A549 (cell line): ENCODE measurements around the gene RAPGEF6. TPM values are rescaled to one million over a fixed set of nuclear protein-coding genes. Genes with fewer than 3 reads are reported as not detected.
A peak's percentile ranks its signal among the peaks of the same experiment; 100 is the strongest.
"Not testable (repeated sequence)": the region's sequence is repeated elsewhere in the genome, so short reads cannot be mapped to it uniquely, and the experiment has no call there.

ENCODE experiments used
- ATAC-seq, 2 experiments: fragments of 200-7000 bp in 1 of 2; fragments of >200 bp in 1 of 2; cut with Nextera tagmentation in 1 of 2; cut with Tn5 transposase in 1 of 2; 3 replicates each; pipeline versions ENCODE4 v1.8.0 to v1.9.1; 2018 to 2020; ENCODE audit warnings: mild to moderate bottlenecking in 1 of 2, moderate library complexity in 1 of 2
- CTCF ChIA-PET: fragments of 300-600 bp; sonication (Branson Sonifier 250); formaldehyde crosslinking; extraction: SDS; loops from one replicate; lab custom pipeline; 2021; ENCODE audit warnings: antibody characterized with exemption, inconsistent platforms; lab: Yijun Ruan, JAX
- POLR2A ChIA-PET: fragments of 350-600 bp; formaldehyde crosslinking; extraction: SDS; loops from one replicate; lab custom pipeline; 2021; ENCODE audit warnings: antibody characterized with exemption, inconsistent platforms; lab: Yijun Ruan, JAX
- DNase-seq, 2 experiments: peaks; one replicate each; pipeline versions ENCODE4 v3.0.0 to v3.0.0-alpha.2; 2011 to 2016; ENCODE audit warnings: low read depth in 1 of 2, low spot score in 1 of 2
- FAIRE-seq: peaks from 2 replicates; lab custom pipeline; 2011; peaks lifted over from hg19 to GRCh38; lab: Jason Lieb, UNC
- H3K27ac ChIP-seq, 2 experiments: fragments of >200 bp; sonication (Bioruptor Twin); formaldehyde crosslinking; 3 replicates each; pipeline ENCODE4 v1.5.1; 2016 to 2017
- H3K4me1 ChIP-seq: fragments of >200 bp; sonication (Bioruptor Twin); formaldehyde crosslinking; 3 replicates; pipeline ENCODE4 v1.6.1; 2016
- H3K4me2 ChIP-seq: fragments of >200 bp; sonication (Bioruptor Twin); formaldehyde crosslinking; 3 replicates; pipeline ENCODE4 v1.6.1; 2016
- H3K4me3 ChIP-seq: fragments of >200 bp; sonication (Bioruptor Twin); formaldehyde crosslinking; 3 replicates; pipeline ENCODE4 v1.5.1; 2016
- H3K9me3 ChIP-seq: fragments of >200 bp; sonication (Bioruptor Twin); formaldehyde crosslinking; 3 replicates; pipeline ENCODE4 v1.6.1; 2016
- ATOH8 ChIP-seq: fragments of 250-450 bp; sonication (Bioruptor Pico); IDR thresholded peaks from 2 replicates; pipeline ENCODE4 v1.5.0; 2020; ENCODE audit warnings: low read depth, mild to moderate bottlenecking, moderate library complexity
- CHD4 ChIP-seq: fragments of 200-600 bp; sonication (generic); IDR thresholded peaks from 2 replicates; pipeline ENCODE4 v1.6.1; 2016; ENCODE audit warnings: antibody characterized with exemption, mild to moderate bottlenecking, borderline replicate concordance
- E2F6 ChIP-seq: IDR thresholded peaks from 2 replicates; pipeline ENCODE4 v1.6.1; 2012; ENCODE audit warnings: low read depth, borderline replicate concordance
- ELK1 ChIP-seq: fragments of 150-350 bp; IDR thresholded peaks from 2 replicates; pipeline ENCODE4 v1.6.1; 2014; ENCODE audit warnings: low read depth, mild to moderate bottlenecking, low read length
- EP300 ChIP-seq, 2 experiments: fragments of >200 bp; sonication (Bioruptor Twin); formaldehyde crosslinking; IDR thresholded peaks; 2 replicates in 1 of 2; 3 replicates in 1 of 2; pipeline ENCODE4 v1.6.1; 2016 to 2017
- FOSL2 ChIP-seq, 2 experiments: fragments of 450-650 bp in 1 of 2; fragments of >200 bp in 1 of 2; sonication (Bioruptor Twin) in 1 of 2; formaldehyde crosslinking; IDR thresholded peaks; 2 replicates each; pipeline versions ENCODE4 v1.5.0 to v1.6.1; 2016 to 2020; ENCODE audit warnings: mild to moderate bottlenecking in 1 of 2, moderate library complexity in 1 of 2
- GATA3 ChIP-seq: IDR thresholded peaks from 2 replicates; pipeline ENCODE4 v1.6.1; 2012; ENCODE audit warnings: borderline replicate concordance
- HES2 ChIP-seq: fragments of >200 bp; sonication (Bioruptor Twin); formaldehyde crosslinking; IDR thresholded peaks from 2 replicates; pipeline ENCODE4 v1.6.1; 2016
- HOXB5 ChIP-seq: fragments of 250-450 bp; sonication (Bioruptor Pico); IDR thresholded peaks from 2 replicates; pipeline ENCODE4 v1.5.0; 2020; ENCODE audit warnings: mild to moderate bottlenecking, moderate library complexity
- MAFK ChIP-seq: fragments of 450-650 bp; IDR thresholded peaks from 2 replicates; pipeline ENCODE4 v1.6.1; 2014; ENCODE audit not compliant: partially characterized antibody
- MYC ChIP-seq: IDR thresholded peaks from 2 replicates; pipeline ENCODE4 v1.6.1; 2012; ENCODE audit warnings: mild to moderate bottlenecking, inconsistent platforms, low read length, improper control_type of control experiment, borderline replicate concordance
- NFE2L2 ChIP-seq: fragments of 150-350 bp; conservative IDR thresholded peaks from 2 replicates; pipeline ENCODE4 v1.6.1; 2014; ENCODE audit warnings: low read length
- NPAS2 ChIP-seq: fragments of 250-450 bp; sonication (Bioruptor Pico); IDR thresholded peaks from 2 replicates; pipeline ENCODE4 v1.8.0; 2022; ENCODE audit warnings: mild to moderate bottlenecking, moderate library complexity, borderline replicate concordance
- NR3C1 ChIP-seq: fragments of >200 bp; sonication (Bioruptor Twin); formaldehyde crosslinking; IDR thresholded peaks from 3 replicates; pipeline ENCODE4 v1.6.1; 2017
- PBX3 ChIP-seq: IDR thresholded peaks from 2 replicates; pipeline ENCODE4 v1.6.1; 2012
- PHF8 ChIP-seq: fragments of 200-600 bp; sonication (generic); IDR thresholded peaks from 2 replicates; pipeline ENCODE4 v1.6.1; 2016; ENCODE audit warnings: low read depth, mild to moderate bottlenecking, antibody characterized with exemption, moderate library complexity, borderline replicate concordance
- RAD21 ChIP-seq, 2 experiments: fragments of >200 bp in 1 of 2; sonication (Bioruptor Twin) in 1 of 2; formaldehyde crosslinking in 1 of 2; IDR thresholded peaks in 1 of 2; conservative IDR thresholded peaks in 1 of 2; 2 replicates in 1 of 2; 3 replicates in 1 of 2; pipeline ENCODE4 v1.6.1; 2012 to 2018; ENCODE audit warnings: inconsistent platforms in 1 of 2
- RCOR1 ChIP-seq: fragments of 150-350 bp; IDR thresholded peaks from 2 replicates; pipeline ENCODE4 v1.6.1; 2014; ENCODE audit warnings: antibody characterized with exemption, low read length, low read depth
- REST ChIP-seq: fragments of 200-600 bp; sonication (generic); IDR thresholded peaks from 2 replicates; pipeline ENCODE4 v1.6.1; 2016; ENCODE audit warnings: antibody characterized with exemption, mild to moderate bottlenecking, moderate library complexity
- SMC3 ChIP-seq: fragments of >200 bp; sonication (Bioruptor Twin); formaldehyde crosslinking; IDR thresholded peaks from 3 replicates; pipeline ENCODE4 v1.6.1; 2018; ENCODE audit warnings: inconsistent platforms
- SREBF2 ChIP-seq: fragments of 450-650 bp; IDR thresholded peaks from 2 replicates; pipeline ENCODE4 v1.6.1; 2014; ENCODE audit warnings: mild to moderate bottlenecking, moderate library complexity
- ZNF302 ChIP-seq: fragments of 250-450 bp; sonication (Bioruptor Pico); IDR thresholded peaks from 2 replicates; pipeline ENCODE4 v1.9.0; 2021; ENCODE audit warnings: inconsistent platforms, mild to moderate bottlenecking, moderate library complexity
- ZSCAN20 ChIP-seq: fragments of 250-450 bp; sonication (Bioruptor Pico); IDR thresholded peaks from 2 replicates; pipeline ENCODE4 v1.8.0; 2022; ENCODE audit warnings: mild to moderate bottlenecking, moderate library complexity
- WGBS: methylation state at CpG from one replicate; pipeline ENCODE4 v1.1.6; 2017; ENCODE audit errors: missing lambda C conversion rate; 5-methylcytosine and 5-hydroxymethylcytosine counted together
- polyA plus RNA-seq, 4 experiments: library from polyadenylated mRNA; depleted of rRNA in 3 of 4; stranded (reverse); fragments of >200 nt; fragmentation: RNase III in 1 of 4; extraction: RNeasy Plus Mini Kit Qiagen cat#74134 plus additional on column Dnase treatment in 1 of 4; gene quantifications; 2 replicates in 3 of 4; 3 replicates in 1 of 4; pipeline ENCODE4 v1.2.3, GENCODE V29; 2011 to 2017

RAPGEF6 gene
- polyA plus RNA-seq, 2 of the 4 experiments (the other 2 are of a cell fraction) = 5.9 to 15.2 TPM

- H3K4me2 ChIP-seq, POLR2A ChIA-PET, H3K27ac ChIP-seq, H3K9me3 ChIP-seq, DNase-seq, ATAC-seq, FAIRE-seq, H3K4me1 ChIP-seq, H3K4me3 ChIP-seq: not testable (repeated sequence)
- CTCF ChIA-PET = interaction anchor here (1.5 kb wide), 1 partner anchor 39 kb away, joined by 3 read pairs; no protein-coding TSS in a partner anchor
- peak; percentile 83 for TF ChIP-seq MAFK
- 97% methylated on average over 4 of the region's 4 CpGs for WGBS
Measured at GRCh38 chr5:131487371-131487770, 147.7 kb downstream of the RAPGEF6 start.

GRCh38 chr5:131482617-131483016, 152.4 kb downstream of the RAPGEF6 start:
- no peak overlapping the region for H3K4me2 ChIP-seq
- H3K4me3 ChIP-seq = no peak overlapping the region
- no peak for FAIRE-seq
- H3K9me3 ChIP-seq = no peaks in the 10 kb centered on the region
- ChIA-PET POLR2A (no interaction called here), CTCF (interaction anchor here (0.8 kb wide), 1 partner anchor 12 kb away, joined by 3 read pairs; no protein-coding TSS in a partner anchor)
- DNase-seq = no peak
- no peak for ATAC-seq
- WGBS = 94% methylated on average over 2 of the region's 2 CpGs
- peak overlapping the region in 1 of 2 experiments; percentile 75; a peak in 1 of 6 replicates for H3K27ac ChIP-seq
- H3K4me1 ChIP-seq = peaks cover 13% of the 10 kb centered on the region
- TF ChIP-seq FOSL2 (IDR thresholded peaks at IDR 0.05) = no peak
- no peak for TF ChIP-seq FOSL2 (CRISPR knock-in tag; IDR thresholded peaks at IDR 0.05)
- no peak for TF ChIP-seq PHF8
- TF ChIP-seq RCOR1 = no peak
- TF ChIP-seq SMC3 = no peak
- no peak for TF ChIP-seq EP300 (IDR thresholded peaks at IDR 0.05)
- TF ChIP-seq GATA3 = no peak
- no peak for TF ChIP-seq REST
- no peak for TF ChIP-seq SREBF2
- TF ChIP-seq ZNF302 (CRISPR knock-in tag) = no peak
- TF ChIP-seq CHD4 = no peak
- no peak for TF ChIP-seq NR3C1
- TF ChIP-seq E2F6 = no peak

GRCh38 chr5:131481569-131481968, 153.5 kb downstream of the RAPGEF6 start:
- ChIA-PET CTCF (no interaction called here), POLR2A (no interaction called here)
- whole genome bisulfite sequencing = 89% methylated on average over 1 of the region's 1 CpG
- H3K4me3 ChIP-seq = no peak overlapping the region
- peaks cover 13% of the 10 kb centered on the region for H3K4me1 ChIP-seq
- TF ChIP-seq ELK1 = no peak
- TF ChIP-seq RAD21 (conservative IDR thresholded peaks at IDR 0.05 in 1 of 2, IDR thresholded peaks at IDR 0.05 in 1 of 2) = no peak
- no peak for TF ChIP-seq HOXB5 (CRISPR knock-in tag)
- TF ChIP-seq SREBF2 = no peak
- no peak for TF ChIP-seq GATA3
- TF ChIP-seq PBX3 = no peak
- no peak for TF ChIP-seq NPAS2 (CRISPR knock-in tag)
- no peak for TF ChIP-seq ZSCAN20
- no peak for TF ChIP-seq SMC3
- no peak for TF ChIP-seq ATOH8 (CRISPR knock-in tag)
- no peak for TF ChIP-seq HES2
- no peak for TF ChIP-seq MYC
- peak; percentile 86 for TF ChIP-seq MAFK
- TF ChIP-seq FOSL2 (IDR thresholded peaks at IDR 0.05) = no peak
- TF ChIP-seq FOSL2 (CRISPR knock-in tag; IDR thresholded peaks at IDR 0.05) = peak; percentile 56
- peak; percentile 91 for TF ChIP-seq NFE2L2
- TF ChIP-seq, all 56 proteins: peak for 3
- Histone ChIP-seq H3K27ac (peak overlapping the region; percentile 50 to 75), H3K9me3 (no peaks in the 10 kb centered on the region), H3K4me2 (peak overlapping the region; percentile 20; the same call in 1 of the 3 replicates)
- FAIRE-seq (no peak), DNase-seq (no peak), ATAC-seq (no peak)
